Measurements from ENCODE around the gene COL16A1. TPM values are rescaled to one million over a fixed set of nuclear protein-coding genes. Genes with fewer than 3 reads are reported as not detected.

COL16A1 gene
- total RNA-seq, 2 donors from 2014 or later, result 0.73 to 1.6 TPM

GRCh38 chr1:31644560-31645273 lies 59.1 kb downstream of the COL16A1 start, which contains the start of gene PEF1:
Gene PEF1 (minus strand): TSS chr1:31644876. CDS start chr1:31644864, 12 bp downstream.
- DNase-seq (ENCODE audit: low spot score) (peak; percentile 99), ATAC-seq (peak; percentile 95 to 96)
- H3K4me1 Mint-ChIP-seq (ENCODE audit: low read depth in 2 of 2), result peaks cover 27 to 33% of the 10 kb centered on the region in 2 donors
- peaks cover 6% of the 10 kb centered on the region for H3K9me3 Mint-ChIP-seq
- peak within 1 kb of the TSS; percentile 92 for H3K4me3 Mint-ChIP-seq
- peaks cover 7% of the 10 kb centered on the region for H3K36me3 Mint-ChIP-seq
- H3K27ac Mint-ChIP-seq, result peak within 1 kb of the TSS; percentile 87 to 96
- H3K27me3 Mint-ChIP-seq, result no peaks in the 10 kb centered on the region

GRCh38 chr1:31643976-31644559 lies 59.7 kb downstream of the COL16A1 start:
- DNase-seq (ENCODE audit: low spot score) (no peak), ATAC-seq (peak; percentile 73)
- no peaks in the 10 kb centered on the region for H3K27me3 Mint-ChIP-seq
- H3K9me3 Mint-ChIP-seq, result peaks cover 6% of the 10 kb centered on the region
- peaks cover 27 to 33% of the 10 kb centered on the region in 2 donors for H3K4me1 Mint-ChIP-seq (ENCODE audit: low read depth in 2 of 2)
- H3K27ac Mint-ChIP-seq, result peak overlapping the region; percentile 87 to 96
- peak overlapping the region; percentile 92 for H3K4me3 Mint-ChIP-seq
- peaks cover 7% of the 10 kb centered on the region for H3K36me3 Mint-ChIP-seq

DNA sequence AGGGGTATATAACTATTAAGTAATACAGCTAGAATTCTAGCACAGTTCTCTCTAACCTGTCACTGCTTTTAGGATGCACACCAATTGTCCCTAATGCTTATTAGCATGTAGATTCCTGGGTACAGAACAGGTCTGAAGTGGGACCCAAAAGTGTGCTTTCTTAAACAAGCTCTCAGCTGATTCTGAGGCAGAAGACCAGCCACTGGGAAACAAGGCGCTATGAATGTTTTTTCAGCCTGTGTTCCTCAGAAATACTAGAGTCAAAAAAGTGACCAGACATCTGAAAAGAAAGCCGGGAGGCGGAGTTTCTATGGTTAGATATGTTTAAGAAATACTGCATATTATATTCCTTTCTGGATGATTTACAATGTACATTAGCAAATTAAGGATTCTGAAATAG lies 60.9 kb downstream of the COL16A1 start:
- no peak overlapping the region for H3K4me3 Mint-ChIP-seq
- H3K9me3 Mint-ChIP-seq, result peaks cover 6% of the 10 kb centered on the region
- H3K27ac Mint-ChIP-seq, result no peak overlapping the region
- H3K27me3 Mint-ChIP-seq, result no peaks in the 10 kb centered on the region
- ATAC-seq, result no peak
- H3K36me3 Mint-ChIP-seq, result peaks cover 7% of the 10 kb centered on the region
- H3K4me1 Mint-ChIP-seq (ENCODE audit: low read depth in 2 of 2), result peaks cover 31 to 44% of the 10 kb centered on the region in 2 donors
- no peak for DNase-seq (ENCODE audit: low spot score)

DNA sequence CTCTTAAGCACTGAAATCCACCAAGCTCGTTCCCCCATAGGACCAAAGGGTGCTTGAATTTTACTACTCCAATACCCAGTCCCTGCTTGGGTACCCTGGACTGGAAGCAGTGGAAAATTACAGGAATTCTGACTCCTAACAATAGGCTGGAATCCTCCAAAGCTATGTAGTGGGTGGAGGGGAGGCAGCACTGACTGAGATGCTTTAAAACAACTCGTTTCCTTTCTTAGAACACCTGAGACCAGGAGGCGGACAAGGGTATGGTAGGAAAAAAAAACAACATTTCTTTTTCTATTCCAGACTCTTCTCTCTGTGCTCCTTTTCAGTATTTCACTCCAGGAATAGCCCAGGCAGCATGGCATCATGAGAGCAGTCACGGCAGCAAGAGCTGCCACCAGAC lies 61.5 kb downstream of the COL16A1 start:
- Mint-ChIP-seq H3K27ac (no peak overlapping the region), H3K4me3 (no peak overlapping the region), H3K4me1 (ENCODE audit: low read depth in 2 of 2) (peaks cover 34 to 47% of the 10 kb centered on the region in 2 donors), H3K36me3 (peaks cover 7% of the 10 kb centered on the region), H3K9me3 (peaks cover 6% of the 10 kb centered on the region), H3K27me3 (no peaks in the 10 kb centered on the region)
- ATAC-seq (no peak), DNase-seq (ENCODE audit: low spot score) (no peak)

GRCh38 chr1:31640964-31641363 lies 62.9 kb downstream of the COL16A1 start:
- H3K4me1 Mint-ChIP-seq (ENCODE audit: low read depth in 2 of 2), result peaks cover 34 to 45% of the 10 kb centered on the region in 2 donors
- ATAC-seq (no peak), DNase-seq (ENCODE audit: low spot score) (no peak)
- no peaks in the 10 kb centered on the region for H3K36me3 Mint-ChIP-seq
- H3K27ac Mint-ChIP-seq, result no peak overlapping the region
- no peaks in the 10 kb centered on the region for H3K9me3 Mint-ChIP-seq
- no peaks in the 10 kb centered on the region for H3K27me3 Mint-ChIP-seq
- no peak overlapping the region for H3K4me3 Mint-ChIP-seq

- H3K9me3 Mint-ChIP-seq, result no peaks in the 10 kb centered on the region
- H3K27ac Mint-ChIP-seq, result no peak overlapping the region
- peaks cover 32 to 44% of the 10 kb centered on the region in 2 donors for H3K4me1 Mint-ChIP-seq (ENCODE audit: low read depth in 2 of 2)
- H3K27me3 Mint-ChIP-seq, result no peaks in the 10 kb centered on the region
- no peak for ATAC-seq
- no peak for DNase-seq (ENCODE audit: low spot score)
- no peaks in the 10 kb centered on the region for H3K36me3 Mint-ChIP-seq
- H3K4me3 Mint-ChIP-seq, result no peak overlapping the region
Measured at GRCh38 chr1:31640179-31640578, 63.6 kb downstream of the COL16A1 start.

DNA sequence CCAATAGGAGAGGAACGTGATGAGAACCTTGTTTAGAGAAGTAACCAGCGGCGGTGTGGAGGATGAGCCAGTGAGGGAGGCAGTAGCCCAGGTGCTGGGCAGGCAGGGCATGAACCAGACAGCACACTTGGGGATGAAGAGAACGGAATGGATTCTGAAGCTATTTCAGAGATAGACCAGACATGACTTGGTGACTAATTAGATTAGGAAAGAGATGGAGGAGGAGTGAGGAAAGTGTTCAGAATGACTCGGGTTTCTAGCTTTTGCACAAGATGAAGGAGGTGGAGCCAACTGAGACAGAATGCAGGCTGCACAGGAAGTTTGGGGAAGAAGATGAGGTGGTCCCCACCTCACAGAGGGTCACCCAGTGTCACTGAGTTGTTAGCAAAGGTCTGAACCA lies 64.3 kb downstream of the COL16A1 start:
- no peak overlapping the region for H3K27ac Mint-ChIP-seq
- no peak overlapping the region for H3K4me3 Mint-ChIP-seq
- DNase-seq (ENCODE audit: low spot score) (no peak), ATAC-seq (no peak)
- no peaks in the 10 kb centered on the region for H3K27me3 Mint-ChIP-seq
- H3K36me3 Mint-ChIP-seq, result no peaks in the 10 kb centered on the region
- peaks cover 32 to 39% of the 10 kb centered on the region in 2 donors for H3K4me1 Mint-ChIP-seq (ENCODE audit: low read depth in 2 of 2)
- no peaks in the 10 kb centered on the region for H3K9me3 Mint-ChIP-seq

DNA sequence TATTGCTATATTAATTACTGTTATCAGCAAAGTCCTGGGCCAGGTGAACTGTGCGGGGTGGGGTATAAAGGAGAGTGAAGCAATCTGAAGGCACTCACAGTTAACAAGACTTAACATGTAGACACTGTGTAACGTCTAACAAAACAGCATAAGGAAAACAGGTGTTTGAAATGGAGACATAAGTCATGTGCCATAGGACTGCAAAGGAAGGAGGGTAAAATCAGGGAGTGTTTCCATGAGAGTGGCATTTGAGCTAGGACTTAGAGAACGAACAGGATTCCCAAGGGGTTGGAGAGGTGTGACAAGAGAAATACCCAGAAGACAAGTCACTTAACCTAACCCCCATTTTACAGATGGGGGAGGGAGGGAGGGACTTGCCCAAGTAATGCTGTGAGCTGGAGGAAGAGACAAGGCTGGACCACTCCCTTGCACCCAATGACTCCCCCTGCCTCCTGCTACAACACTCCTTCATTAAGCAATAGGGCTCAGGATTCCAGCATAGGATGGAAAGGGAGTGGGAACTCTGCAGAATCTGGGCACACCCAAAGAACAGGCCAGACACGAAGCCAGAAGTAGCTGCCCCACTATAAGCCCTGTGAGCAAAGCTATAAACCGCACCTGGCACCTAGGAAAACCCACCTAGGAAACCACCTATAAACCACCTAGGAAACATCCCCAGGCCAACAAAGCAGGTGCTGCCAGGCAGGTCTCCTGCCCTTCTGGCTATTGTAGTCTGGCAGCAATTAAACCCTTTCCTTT lies 65.7 kb downstream of the COL16A1 start:
- DNase-seq (ENCODE audit: low spot score) (no peak), ATAC-seq (no peak)
- Mint-ChIP-seq H3K4me3 (no peak overlapping the region), H3K9me3 (no peaks in the 10 kb centered on the region), H3K27ac (peak overlapping the region; percentile 16 to 51), H3K36me3 (no peaks in the 10 kb centered on the region), H3K27me3 (no peaks in the 10 kb centered on the region), H3K4me1 (ENCODE audit: low read depth in 2 of 2) (peaks cover 23 to 30% of the 10 kb centered on the region in 2 donors)

DNA sequence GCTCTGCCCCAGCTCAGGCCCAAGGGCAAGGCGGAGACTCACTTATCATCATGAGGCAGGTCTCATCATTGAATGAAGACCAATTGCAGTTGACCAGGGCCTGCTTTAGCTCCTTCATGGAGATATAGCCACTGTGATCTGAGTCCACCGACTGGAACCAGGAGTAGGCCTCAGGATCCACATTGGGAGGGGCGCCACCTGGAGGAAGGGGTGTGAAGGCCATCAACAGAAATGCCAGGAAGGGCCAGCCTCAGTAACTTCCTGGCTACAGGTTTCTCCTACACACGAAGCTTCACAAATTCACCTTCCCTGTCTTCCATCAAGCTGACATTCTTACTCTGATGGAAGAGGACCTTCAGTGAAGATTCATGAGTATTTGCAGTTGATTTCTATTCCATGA lies 70.7 kb downstream of the COL16A1 start:
- ATAC-seq (no peak), DNase-seq (ENCODE audit: low spot score) (no peak)
- H3K4me3 Mint-ChIP-seq, result no peak overlapping the region
- peaks cover 6% of the 10 kb centered on the region for H3K36me3 Mint-ChIP-seq
- H3K9me3 Mint-ChIP-seq, result no peaks in the 10 kb centered on the region
- H3K4me1 Mint-ChIP-seq (ENCODE audit: low read depth in 2 of 2), result peaks cover 21 to 22% of the 10 kb centered on the region in 2 donors
- H3K27ac Mint-ChIP-seq, result no peak overlapping the region
- no peaks in the 10 kb centered on the region for H3K27me3 Mint-ChIP-seq

- no peak for ATAC-seq
- peaks cover 17 to 18% of the 10 kb centered on the region in 2 donors for H3K4me1 Mint-ChIP-seq (ENCODE audit: low read depth in 2 of 2)
- no peak for DNase-seq (ENCODE audit: low spot score)
- no peaks in the 10 kb centered on the region for H3K9me3 Mint-ChIP-seq
- H3K4me3 Mint-ChIP-seq, result no peak overlapping the region
- no peaks in the 10 kb centered on the region for H3K27me3 Mint-ChIP-seq
- H3K36me3 Mint-ChIP-seq, result peaks cover 6% of the 10 kb centered on the region
- no peak overlapping the region for H3K27ac Mint-ChIP-seq
Measured at GRCh38 chr1:31632649-31633048, 71.2 kb downstream of the COL16A1 start.

DNA sequence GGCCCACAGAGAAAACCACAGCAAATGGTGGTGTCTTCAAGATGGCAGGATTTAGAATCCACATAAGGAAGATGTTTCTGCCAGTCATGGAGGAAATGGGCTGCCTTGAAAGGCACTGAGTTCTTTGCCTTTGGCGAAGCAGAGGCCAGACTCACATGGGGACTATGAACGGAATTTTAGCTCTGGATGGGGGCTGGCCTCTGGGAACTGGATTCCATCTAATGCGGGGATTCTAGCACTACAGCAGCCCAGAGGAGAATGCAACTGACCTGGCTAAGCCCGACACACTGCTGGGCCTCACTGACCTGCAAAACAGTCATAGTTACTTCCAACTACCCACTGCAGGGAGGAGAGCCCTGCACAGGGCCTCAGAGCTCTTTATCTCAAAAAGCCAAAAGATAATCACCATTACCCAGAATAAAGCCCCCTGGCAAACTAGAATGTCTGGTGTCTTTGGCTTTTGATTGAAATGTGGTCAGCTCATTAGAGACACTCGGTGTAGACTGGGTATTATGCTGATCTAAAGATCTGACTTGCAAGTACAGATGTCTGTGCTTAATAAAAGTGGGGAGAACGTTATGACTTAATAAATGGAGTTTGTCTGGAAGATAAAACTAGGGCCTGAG lies 74.8 kb downstream of the COL16A1 start:
- Mint-ChIP-seq H3K4me3 (no peak overlapping the region), H3K27ac (no peak overlapping the region), H3K27me3 (no peaks in the 10 kb centered on the region), H3K9me3 (no peaks in the 10 kb centered on the region), H3K36me3 (peaks cover 6% of the 10 kb centered on the region), H3K4me1 (ENCODE audit: low read depth in 2 of 2) (peaks cover 1 to 5% of the 10 kb centered on the region in 2 donors)
- DNase-seq (ENCODE audit: low spot score) (no peak), ATAC-seq (no peak)

DNA sequence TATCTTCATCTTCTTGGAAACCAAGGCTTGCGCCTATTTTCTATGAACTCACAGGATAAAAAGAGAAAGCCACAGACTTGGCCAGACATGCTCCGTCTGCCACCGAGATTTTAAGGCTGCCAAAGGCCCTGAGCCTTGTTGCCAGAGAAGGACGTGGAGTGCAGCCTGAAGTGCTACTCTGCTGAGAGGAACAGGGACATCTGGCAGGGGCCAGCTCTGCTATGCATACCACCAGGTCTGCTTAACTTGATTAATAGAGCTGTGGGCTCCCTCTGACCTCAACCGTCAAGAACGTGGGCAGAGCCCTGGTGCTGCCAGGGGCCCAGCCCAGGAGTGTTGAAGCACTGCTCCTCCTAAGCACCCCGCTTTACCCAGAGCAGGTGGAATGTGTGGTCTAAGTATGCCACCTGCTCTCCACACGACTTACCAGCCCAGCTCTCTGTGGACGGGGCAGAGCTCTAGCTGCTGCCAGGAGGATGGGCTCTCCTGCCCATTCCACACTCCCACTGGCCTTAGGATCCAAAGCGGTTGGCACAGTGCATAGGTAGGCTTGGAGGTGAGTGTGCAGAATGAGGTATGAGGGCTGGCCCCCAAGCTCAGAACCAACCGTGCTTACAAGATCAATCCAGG lies 75.8 kb downstream of the COL16A1 start:
- Mint-ChIP-seq H3K27ac (no peak overlapping the region), H3K9me3 (no peaks in the 10 kb centered on the region), H3K4me1 (ENCODE audit: low read depth in 2 of 2) (peaks cover 7 to 8% of the 10 kb centered on the region in 2 donors), H3K27me3 (no peaks in the 10 kb centered on the region), H3K4me3 (no peak overlapping the region), H3K36me3 (peaks cover 6% of the 10 kb centered on the region)
- ATAC-seq, result no peak
- no peak for DNase-seq (ENCODE audit: low spot score)

DNA sequence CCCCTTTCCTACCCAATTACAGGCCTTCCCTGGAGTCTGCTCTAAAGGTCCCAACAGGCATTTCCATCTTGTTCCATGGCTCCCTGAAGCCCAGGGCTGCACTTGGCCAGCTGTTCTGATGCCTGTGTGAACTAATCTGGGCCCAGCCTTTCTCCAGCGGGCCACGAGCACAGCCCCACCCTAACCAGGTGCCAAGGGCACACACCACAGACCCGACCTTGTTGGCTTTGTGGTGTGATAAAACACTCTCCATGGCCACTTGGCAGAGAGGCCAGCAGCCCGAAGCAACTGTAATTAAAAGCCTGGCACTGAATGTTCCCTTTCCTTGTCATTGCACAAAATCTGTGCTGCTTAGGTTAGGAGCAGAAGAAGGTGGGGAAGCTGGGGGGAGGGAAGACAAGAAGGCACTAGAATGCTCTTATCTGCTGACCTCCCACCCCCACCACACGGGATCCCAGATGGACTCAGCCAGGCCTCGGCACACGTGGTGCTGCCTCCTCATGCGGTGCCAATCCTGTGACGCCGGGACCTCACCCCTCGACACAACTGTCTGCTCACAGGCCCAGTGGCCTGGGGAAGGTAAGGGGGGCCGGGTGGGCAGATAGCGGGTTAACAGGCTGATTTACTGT lies 76.4 kb downstream of the COL16A1 start:
- DNase-seq (ENCODE audit: low spot score) (no peak), ATAC-seq (no peak)
- H3K4me1 Mint-ChIP-seq (ENCODE audit: low read depth in 2 of 2), result peaks cover 7 to 8% of the 10 kb centered on the region in 2 donors
- peaks cover 6% of the 10 kb centered on the region for H3K36me3 Mint-ChIP-seq
- H3K27me3 Mint-ChIP-seq, result no peaks in the 10 kb centered on the region
- H3K9me3 Mint-ChIP-seq, result no peaks in the 10 kb centered on the region
- H3K27ac Mint-ChIP-seq, result no peak overlapping the region
- no peak overlapping the region for H3K4me3 Mint-ChIP-seq
